ENCODE data around the gene SEC31B.
A peak's percentile ranks its signal among the peaks of the same experiment; 100 is the strongest.

The SEC31B gene

GRCh38 chr10:100528123-100528886 is 8.6 kb upstream of the SEC31B start:
- DNase-seq, result peak in 2 of 6 experiments; percentile 5 to 11

- no peak for DNase-seq
Observed at GRCh38 chr10:100524638-100525037, 5.0 kb upstream of the SEC31B start.

GRCh38 chr10:100524206-100524605 is 4.5 kb upstream of the SEC31B start:
- no peak for DNase-seq

- no peak for DNase-seq
Observed at GRCh38 chr10:100522945-100523344, 3.3 kb upstream of the SEC31B start.

GRCh38 chr10:100522107-100522801 is 2.6 kb upstream of the SEC31B start:
- no peak for DNase-seq

GRCh38 chr10:100520811-100521210 is 1.1 kb upstream of the SEC31B start:
- no peak for DNase-seq

- peak; percentile 6 to 68 (median 42) for DNase-seq
Observed at GRCh38 chr10:100518761-100519241, 860 bp downstream of the SEC31B start.

GRCh38 chr10:100516847-100517246 is 2.8 kb downstream of the SEC31B start:
- no peak for DNase-seq

- DNase-seq, result no peak
Observed at GRCh38 chr10:100515612-100516011, 4.0 kb downstream of the SEC31B start.

GRCh38 chr10:100510533-100511308 is 8.9 kb downstream of the SEC31B start:
- DNase-seq, result peak; percentile 38 to 91 (median 64)

- DNase-seq, result peak in 5 of 6 experiments; percentile 10 to 64 (median 35)
Observed at GRCh38 chr10:100509241-100509840, 10.3 kb downstream of the SEC31B start.

- DNase-seq, result peak; percentile 14 to 79 (median 37)
Observed at GRCh38 chr10:100508691-100509150, 10.9 kb downstream of the SEC31B start.

- no peak for DNase-seq
Observed at GRCh38 chr10:100508266-100508665, 11.4 kb downstream of the SEC31B start.

GRCh38 chr10:100507357-100507732 is 12.3 kb downstream of the SEC31B start:
- DNase-seq, result no peak

- no peak for DNase-seq
Observed at GRCh38 chr10:100506596-100507356, 12.9 kb downstream of the SEC31B start.

- no peak for DNase-seq
Observed at GRCh38 chr10:100505164-100505563, 14.5 kb downstream of the SEC31B start.

GRCh38 chr10:100504096-100504495 is 15.6 kb downstream of the SEC31B start:
- no peak for DNase-seq

- no peak for DNase-seq
Observed at GRCh38 chr10:100502926-100503494, 16.7 kb downstream of the SEC31B start.

GRCh38 chr10:100501423-100501822 is 18.2 kb downstream of the SEC31B start:
- no peak for DNase-seq

GRCh38 chr10:100498059-100498458 is 21.6 kb downstream of the SEC31B start:
- DNase-seq, result no peak

- no peak for DNase-seq
Observed at GRCh38 chr10:100496567-100496966, 23.1 kb downstream of the SEC31B start.

GRCh38 chr10:100490531-100490930 is 29.1 kb downstream of the SEC31B start:
- no peak for DNase-seq
